GM23338 (cell line): ENCODE measurements around the gene SETD1B.
A peak's percentile ranks its signal among the peaks of the same experiment; 100 is the strongest.

Experiments used
- CREB1 ChIP-seq: fragments of 250-450 bp; sonication (Bioruptor Pico); IDR thresholded peaks from 2 replicates; pipeline ENCODE4 v1.5.0; 2020; ENCODE audit warnings: low read depth, mild to moderate bottlenecking, moderate library complexity
- EZH2 ChIP-seq: fragments of 200-600 bp; sonication (generic); IDR thresholded peaks from one replicate; pipeline ENCODE4 v1.8.0; 2017; ENCODE audit warnings: antibody characterized with exemption, mild to moderate bottlenecking, low read depth; ENCODE audit not compliant: unreplicated experiment
- EZH2phosphoT487 ChIP-seq: fragments of 200-600 bp; sonication (generic); IDR thresholded peaks from one replicate; pipeline ENCODE4 v1.8.1; 2018; ENCODE audit warnings: antibody characterized with exemption; ENCODE audit not compliant: unreplicated experiment
- JUNB ChIP-seq: IDR thresholded peaks from one replicate; pipeline ENCODE4 v1.6.1; 2016; ENCODE audit warnings: antibody characterized with exemption; ENCODE audit not compliant: unreplicated experiment
- POLR2AphosphoS5 ChIP-seq: IDR thresholded peaks from 2 replicates; pipeline ENCODE4 v1.6.1; 2016; ENCODE audit warnings: antibody characterized with exemption, low read depth
- ZNF331 ChIP-seq: fragments of 250-450 bp; sonication (Bioruptor Pico); IDR thresholded peaks from 2 replicates; pipeline ENCODE4 v1.5.0; 2020; ENCODE audit warnings: low read depth, mild to moderate bottlenecking, moderate library complexity
- TF ChIP-seq, protein P1 (sequence below), 2 experiments: fragments of 200-600 bp in 1 of 2; sonication (generic) in 1 of 2; conservative IDR thresholded peaks; 2 replicates each; pipeline versions ENCODE4 v1.5.1 to v1.6.1; 2016 to 2017; ENCODE audit warnings: antibody characterized with exemption in 2 of 2, low read depth in 2 of 2, mild to moderate bottlenecking in 2 of 2, moderate library complexity in 1 of 2
- TF ChIP-seq, protein P2 (sequence below): IDR thresholded peaks from one replicate; pipeline ENCODE4 v1.6.1; 2018; ENCODE audit warnings: antibody characterized with exemption; ENCODE audit not compliant: unreplicated experiment

DNA sequence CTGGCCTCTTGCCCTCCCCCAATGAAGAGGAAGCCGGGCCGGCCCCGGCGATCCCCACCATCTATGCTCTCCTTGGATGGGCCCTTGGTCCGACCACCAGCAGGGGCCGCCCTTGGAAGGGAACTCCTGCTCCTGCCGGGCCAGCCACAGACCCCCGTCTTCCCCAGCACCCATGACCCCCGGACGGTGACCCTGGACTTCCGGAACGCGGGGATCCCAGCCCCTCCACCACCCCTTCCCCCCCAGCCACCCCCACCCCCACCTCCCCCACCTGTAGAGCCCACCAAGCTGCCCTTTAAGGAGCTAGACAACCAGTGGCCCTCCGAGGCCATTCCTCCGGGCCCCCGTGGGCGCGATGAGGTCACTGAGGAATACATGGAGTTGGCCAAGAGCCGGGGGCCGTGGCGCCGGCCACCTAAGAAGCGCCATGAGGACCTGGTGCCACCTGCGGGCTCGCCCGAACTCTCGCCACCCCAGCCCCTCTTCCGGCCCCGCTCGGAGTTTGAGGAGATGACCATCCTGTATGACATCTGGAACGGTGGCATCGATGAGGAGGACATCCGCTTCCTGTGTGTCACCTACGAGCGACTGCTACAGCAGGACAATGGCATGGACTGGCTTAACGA, 19.4 kb downstream of the SETD1B start:
- no peak for TF ChIP-seq POLR2AphosphoS5
- TF ChIP-seq, protein P1, sequence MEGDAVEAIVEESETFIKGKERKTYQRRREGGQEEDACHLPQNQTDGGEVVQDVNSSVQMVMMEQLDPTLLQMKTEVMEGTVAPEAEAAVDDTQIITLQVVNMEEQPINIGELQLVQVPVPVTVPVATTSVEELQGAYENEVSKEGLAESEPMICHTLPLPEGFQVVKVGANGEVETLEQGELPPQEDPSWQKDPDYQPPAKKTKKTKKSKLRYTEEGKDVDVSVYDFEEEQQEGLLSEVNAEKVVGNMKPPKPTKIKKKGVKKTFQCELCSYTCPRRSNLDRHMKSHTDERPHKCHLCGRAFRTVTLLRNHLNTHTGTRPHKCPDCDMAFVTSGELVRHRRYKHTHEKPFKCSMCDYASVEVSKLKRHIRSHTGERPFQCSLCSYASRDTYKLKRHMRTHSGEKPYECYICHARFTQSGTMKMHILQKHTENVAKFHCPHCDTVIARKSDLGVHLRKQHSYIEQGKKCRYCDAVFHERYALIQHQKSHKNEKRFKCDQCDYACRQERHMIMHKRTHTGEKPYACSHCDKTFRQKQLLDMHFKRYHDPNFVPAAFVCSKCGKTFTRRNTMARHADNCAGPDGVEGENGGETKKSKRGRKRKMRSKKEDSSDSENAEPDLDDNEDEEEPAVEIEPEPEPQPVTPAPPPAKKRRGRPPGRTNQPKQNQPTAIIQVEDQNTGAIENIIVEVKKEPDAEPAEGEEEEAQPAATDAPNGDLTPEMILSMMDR (conservative IDR thresholded peaks at IDR 0.05; ENCODE audit: low read depth in 2 of 2): peak in 1 of 2 experiments; percentile 65; a peak in 2 of 4 replicates
- no peak for TF ChIP-seq CREB1 (CRISPR knock-in tag)
- TF ChIP-seq EZH2phosphoT487: no peak
- TF ChIP-seq EZH2: no peak
- no peak for TF ChIP-seq ZNF331 (CRISPR knock-in tag)
- TF ChIP-seq, protein P2, sequence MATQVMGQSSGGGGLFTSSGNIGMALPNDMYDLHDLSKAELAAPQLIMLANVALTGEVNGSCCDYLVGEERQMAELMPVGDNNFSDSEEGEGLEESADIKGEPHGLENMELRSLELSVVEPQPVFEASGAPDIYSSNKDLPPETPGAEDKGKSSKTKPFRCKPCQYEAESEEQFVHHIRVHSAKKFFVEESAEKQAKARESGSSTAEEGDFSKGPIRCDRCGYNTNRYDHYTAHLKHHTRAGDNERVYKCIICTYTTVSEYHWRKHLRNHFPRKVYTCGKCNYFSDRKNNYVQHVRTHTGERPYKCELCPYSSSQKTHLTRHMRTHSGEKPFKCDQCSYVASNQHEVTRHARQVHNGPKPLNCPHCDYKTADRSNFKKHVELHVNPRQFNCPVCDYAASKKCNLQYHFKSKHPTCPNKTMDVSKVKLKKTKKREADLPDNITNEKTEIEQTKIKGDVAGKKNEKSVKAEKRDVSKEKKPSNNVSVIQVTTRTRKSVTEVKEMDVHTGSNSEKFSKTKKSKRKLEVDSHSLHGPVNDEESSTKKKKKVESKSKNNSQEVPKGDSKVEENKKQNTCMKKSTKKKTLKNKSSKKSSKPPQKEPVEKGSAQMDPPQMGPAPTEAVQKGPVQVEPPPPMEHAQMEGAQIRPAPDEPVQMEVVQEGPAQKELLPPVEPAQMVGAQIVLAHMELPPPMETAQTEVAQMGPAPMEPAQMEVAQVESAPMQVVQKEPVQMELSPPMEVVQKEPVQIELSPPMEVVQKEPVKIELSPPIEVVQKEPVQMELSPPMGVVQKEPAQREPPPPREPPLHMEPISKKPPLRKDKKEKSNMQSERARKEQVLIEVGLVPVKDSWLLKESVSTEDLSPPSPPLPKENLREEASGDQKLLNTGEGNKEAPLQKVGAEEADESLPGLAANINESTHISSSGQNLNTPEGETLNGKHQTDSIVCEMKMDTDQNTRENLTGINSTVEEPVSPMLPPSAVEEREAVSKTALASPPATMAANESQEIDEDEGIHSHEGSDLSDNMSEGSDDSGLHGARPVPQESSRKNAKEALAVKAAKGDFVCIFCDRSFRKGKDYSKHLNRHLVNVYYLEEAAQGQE: no peak
- TF ChIP-seq JUNB: no peak
